RKO (cell line): ENCODE measurements around the gene TCF19.

Source experiments
- DNase-seq: peaks from one replicate; pipeline ENCODE4 v3.0.0-alpha.2; 2016; ENCODE audit warnings: low spot score

Gene TCF19

DNA sequence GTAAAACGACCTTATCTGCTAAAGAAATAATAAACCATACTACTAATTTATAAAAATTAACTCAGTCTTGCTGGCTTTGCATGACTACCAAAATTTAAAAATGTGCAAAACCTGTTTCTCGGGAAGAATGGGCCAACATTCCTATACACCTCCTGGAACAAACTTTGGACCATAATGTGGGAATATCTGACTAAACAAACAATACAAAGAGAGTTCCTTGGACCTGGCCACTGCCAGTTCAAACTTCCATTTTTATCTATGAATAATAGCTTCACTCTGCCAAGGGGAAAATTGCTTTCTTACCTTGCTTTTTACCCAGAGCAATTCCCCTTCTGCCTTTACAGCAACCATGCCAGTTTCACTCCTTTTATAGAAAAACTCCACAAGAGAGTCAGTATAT lies 50.7 kb downstream of the TCF19 start:
- DNase-seq = no peak

GRCh38 chr6:31210123-31210522 lies 51.7 kb downstream of the TCF19 start:
- DNase-seq = no peak

DNA sequence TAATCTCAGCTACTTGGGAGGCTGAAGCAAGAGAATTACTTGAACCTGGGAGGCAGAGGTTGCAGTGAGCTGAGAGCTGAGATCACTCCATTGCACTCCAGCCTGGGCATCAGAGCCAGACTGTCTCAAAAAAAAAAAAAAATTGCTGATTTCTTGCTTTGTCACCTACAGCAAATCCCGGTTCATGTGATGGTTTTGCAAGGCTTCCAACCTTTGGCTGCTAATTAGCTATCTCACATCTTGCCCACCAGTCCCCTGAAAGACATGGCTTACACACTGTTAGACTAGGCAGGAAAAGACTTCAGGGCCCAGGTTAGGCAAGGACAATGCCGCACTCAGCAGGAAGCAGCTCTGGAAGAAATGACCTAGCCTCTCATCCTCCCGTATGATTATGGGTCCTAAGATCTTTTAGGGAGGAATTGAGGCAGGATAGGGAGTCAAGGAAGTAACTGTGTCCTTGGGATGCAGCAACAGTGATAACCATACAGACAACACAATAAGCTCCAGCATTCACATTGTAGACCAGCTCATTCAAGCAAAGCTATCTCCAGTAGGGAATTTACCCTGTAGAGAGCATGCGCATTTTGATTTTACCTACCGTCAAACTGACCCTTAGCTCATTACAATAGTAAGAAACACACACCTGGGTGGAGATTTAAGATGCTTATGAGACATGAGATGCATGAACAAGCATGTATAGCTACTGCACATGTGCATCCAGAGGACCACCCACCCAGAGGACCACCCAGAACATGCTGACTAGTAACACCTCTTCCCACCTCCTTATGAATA lies 52.5 kb downstream of the TCF19 start:
- no peak for DNase-seq
